ENCODE data around the gene ERGIC1.

Gene ERGIC1

DNA sequence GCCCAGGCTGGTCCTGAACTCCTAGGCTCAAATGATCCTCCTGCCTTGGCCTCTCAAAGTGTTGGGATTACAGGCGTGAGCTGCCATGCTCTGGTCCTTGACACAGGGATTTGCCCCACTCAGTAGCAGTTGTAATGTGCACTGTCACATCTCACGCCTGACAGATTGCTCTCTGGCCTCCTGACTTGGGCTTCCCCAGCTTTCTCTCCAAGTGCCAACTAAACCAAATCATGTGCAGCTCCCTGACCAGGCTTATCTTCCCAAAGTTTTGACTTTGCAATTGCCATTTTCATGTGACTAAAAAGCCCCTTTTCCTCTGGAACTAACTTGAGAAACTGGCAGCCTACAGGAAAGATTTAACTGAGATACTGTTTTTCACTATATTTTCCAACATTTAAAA, 135.9 kb downstream of the ERGIC1 start:
- no peak for FAIRE-seq
- no peak for TF ChIP-seq POLR2A (IDR thresholded peaks at IDR 0.05; ENCODE audit: low read depth, low read length)
- DNase-seq (ENCODE audit: insufficient read length, low spot score) = no peak

- DNase-seq (ENCODE audit: insufficient read length, low spot score) (no peak), FAIRE-seq (no peak)
- no peak for TF ChIP-seq POLR2A (IDR thresholded peaks at IDR 0.05; ENCODE audit: low read depth, low read length)
Measured at GRCh38 chr5:172971482-172971881, 137.4 kb downstream of the ERGIC1 start.

DNA sequence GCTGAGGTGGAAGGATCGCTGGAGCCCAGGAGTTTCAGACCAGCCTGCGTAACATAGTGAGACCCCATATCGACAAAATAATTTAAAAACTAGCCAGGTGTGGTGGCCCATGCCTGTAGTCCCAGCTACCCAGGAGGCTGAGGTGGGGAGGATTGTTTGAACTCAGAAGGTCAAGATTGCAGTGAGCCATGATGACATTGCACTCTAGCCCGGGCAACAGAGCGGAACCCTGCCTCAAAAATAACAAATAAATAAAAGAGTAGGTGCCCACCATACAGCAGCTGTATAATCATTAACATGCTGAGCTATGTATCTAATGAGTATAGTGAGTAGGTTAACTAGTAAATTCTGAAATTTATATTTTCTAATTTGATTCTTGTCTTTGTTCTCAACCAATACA, 138.5 kb downstream of the ERGIC1 start:
- DNase-seq (ENCODE audit: insufficient read length, low spot score) (no peak), FAIRE-seq (no peak)
- TF ChIP-seq POLR2A (IDR thresholded peaks at IDR 0.05; ENCODE audit: low read depth, low read length) = no peak

DNA sequence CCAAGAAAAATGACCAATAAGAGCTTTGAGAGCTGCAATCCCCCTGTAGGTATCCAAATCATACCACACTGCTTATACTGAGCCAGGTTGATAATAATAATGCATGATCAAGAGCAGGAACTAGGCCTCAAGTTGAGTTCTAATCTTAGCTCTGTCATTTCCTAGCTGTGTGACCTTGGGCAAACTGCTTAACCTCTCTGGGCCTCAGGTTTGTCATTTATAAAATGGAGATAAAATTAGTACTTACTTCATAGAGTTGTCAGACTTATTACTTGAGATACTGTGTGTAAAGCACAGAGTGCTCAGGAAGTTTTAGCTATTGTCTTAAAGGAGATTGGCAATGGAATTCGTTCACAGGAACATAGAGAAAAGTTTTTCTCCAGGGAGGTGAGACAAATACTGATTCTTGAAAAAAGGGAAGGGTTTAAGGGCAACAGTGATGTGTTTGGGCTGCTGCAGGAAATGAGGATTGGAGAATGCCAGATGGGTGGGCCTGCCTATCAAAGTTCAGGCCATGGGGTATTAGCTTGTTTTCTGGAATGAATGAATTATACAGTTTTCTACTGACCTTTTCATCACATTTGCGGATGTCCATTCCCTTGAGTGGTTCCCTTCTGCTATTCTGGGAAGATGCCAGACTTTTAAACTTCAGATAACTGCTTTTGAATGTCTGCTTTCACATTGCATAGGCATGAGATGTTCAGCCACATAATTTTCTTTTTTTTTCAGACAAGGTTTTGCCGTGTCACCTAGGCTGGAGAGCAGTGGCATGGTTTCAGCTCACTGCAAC, 139.3 kb downstream of the ERGIC1 start:
- DNase-seq (ENCODE audit: insufficient read length, low spot score) = no peak
- FAIRE-seq = no peak

GRCh38 chr5:172973931-172974330, 139.9 kb downstream of the ERGIC1 start:
- no peak for TF ChIP-seq POLR2A (IDR thresholded peaks at IDR 0.05; ENCODE audit: low read depth, low read length)
- no peak for FAIRE-seq
- no peak for DNase-seq (ENCODE audit: insufficient read length, low spot score)

More for the DNA sequence above, 139.3 kb downstream of the ERGIC1 start:
- TF ChIP-seq POLR2A (IDR thresholded peaks at IDR 0.05; ENCODE audit: low read depth, low read length) = no peak

DNA sequence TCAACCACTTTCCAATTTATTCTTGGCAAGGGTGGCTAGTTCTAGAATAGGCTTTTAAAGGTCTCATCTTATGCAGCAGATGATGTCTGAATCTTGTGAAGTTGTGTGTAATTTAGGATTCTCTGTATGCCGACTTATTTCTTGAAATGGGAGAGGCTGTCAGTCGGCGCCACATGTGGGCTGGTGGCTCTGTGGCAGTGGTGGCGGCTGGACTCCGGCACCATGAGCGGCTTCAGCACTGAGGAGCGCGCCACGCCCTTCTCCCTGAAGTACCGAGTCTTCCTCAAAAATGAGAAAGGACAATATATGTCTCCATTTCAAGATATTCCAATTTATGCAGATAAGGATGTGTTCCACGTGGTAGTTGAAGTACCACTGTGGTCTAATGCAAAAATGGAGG, 141.2 kb downstream of the ERGIC1 start:
- DNase-seq (ENCODE audit: insufficient read length, low spot score) (no peak), FAIRE-seq (no peak)
- TF ChIP-seq POLR2A (IDR thresholded peaks at IDR 0.05; ENCODE audit: low read depth, low read length) = no peak

- no peak for FAIRE-seq
- no peak for DNase-seq (ENCODE audit: insufficient read length, low spot score)
- no peak for TF ChIP-seq POLR2A (IDR thresholded peaks at IDR 0.05; ENCODE audit: low read depth, low read length)
Measured at GRCh38 chr5:172979778-172980177, 145.7 kb downstream of the ERGIC1 start.

DNA sequence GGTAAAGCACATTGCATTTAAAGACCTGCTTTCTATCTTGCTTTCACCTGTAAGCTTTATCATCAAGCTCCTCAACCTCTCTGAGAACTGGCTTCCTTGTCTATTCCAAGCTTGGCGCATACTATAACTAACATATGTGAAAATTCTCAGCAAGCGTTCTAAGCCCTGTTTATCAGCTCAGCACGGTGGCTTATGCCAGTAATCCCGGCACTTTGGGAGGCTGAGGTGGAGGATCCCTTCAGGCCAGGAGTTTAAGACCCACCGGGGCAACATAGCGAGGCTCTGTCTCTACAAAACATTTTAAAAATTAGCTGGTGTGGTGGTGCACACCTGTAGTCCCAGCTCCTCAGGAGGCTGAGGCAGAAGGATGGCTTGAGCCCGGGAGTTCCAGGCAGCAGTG, 147.9 kb downstream of the ERGIC1 start:
- FAIRE-seq (no peak), DNase-seq (ENCODE audit: insufficient read length, low spot score) (no peak)
- TF ChIP-seq POLR2A (IDR thresholded peaks at IDR 0.05; ENCODE audit: low read depth, low read length) = no peak

DNA sequence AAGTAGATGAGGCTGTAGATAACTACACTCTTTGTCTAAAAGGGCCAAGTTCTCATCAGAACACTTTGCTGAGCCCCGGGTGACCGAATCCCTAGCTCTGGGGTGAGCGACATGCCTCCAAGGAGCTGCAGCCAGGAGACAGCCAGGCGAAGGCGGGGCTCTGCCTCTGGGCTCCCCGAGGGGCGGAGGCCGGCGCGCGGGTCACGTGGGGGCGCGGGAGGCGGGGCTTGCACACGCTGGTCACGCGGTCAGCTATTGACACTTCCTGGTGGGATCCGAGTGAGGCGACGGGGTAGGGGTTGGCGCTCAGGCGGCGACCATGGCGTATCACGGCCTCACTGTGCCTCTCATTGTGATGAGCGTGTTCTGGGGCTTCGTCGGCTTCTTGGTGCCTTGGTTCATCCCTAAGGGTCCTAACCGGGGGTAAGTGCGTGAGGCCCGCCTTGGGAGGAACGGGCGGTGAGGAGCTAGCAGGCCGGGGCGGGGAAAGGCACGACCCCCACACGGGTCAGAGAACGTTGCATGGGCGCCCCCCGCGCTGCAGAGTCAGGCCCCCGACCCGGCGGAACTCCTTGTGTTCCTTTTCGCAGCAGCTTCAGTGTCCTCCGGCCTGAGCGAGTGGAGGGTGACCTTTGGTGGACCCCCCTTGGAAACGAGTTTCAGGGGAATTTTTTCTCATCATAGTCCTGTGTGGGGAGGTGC, 149.6 kb downstream of the ERGIC1 start, which contains the start of gene ATP6V0E1:
ATP6V0E1 (plus strand) TSS at position 230 of the 702 bp plus-strand sequence; CDS start at position 320, 90 bp downstream.
- FAIRE-seq = no peak
- peak; percentile 81 for TF ChIP-seq POLR2A (IDR thresholded peaks at IDR 0.05; ENCODE audit: low read depth, low read length)
- peak; percentile 94 for DNase-seq (ENCODE audit: insufficient read length, low spot score)

DNA sequence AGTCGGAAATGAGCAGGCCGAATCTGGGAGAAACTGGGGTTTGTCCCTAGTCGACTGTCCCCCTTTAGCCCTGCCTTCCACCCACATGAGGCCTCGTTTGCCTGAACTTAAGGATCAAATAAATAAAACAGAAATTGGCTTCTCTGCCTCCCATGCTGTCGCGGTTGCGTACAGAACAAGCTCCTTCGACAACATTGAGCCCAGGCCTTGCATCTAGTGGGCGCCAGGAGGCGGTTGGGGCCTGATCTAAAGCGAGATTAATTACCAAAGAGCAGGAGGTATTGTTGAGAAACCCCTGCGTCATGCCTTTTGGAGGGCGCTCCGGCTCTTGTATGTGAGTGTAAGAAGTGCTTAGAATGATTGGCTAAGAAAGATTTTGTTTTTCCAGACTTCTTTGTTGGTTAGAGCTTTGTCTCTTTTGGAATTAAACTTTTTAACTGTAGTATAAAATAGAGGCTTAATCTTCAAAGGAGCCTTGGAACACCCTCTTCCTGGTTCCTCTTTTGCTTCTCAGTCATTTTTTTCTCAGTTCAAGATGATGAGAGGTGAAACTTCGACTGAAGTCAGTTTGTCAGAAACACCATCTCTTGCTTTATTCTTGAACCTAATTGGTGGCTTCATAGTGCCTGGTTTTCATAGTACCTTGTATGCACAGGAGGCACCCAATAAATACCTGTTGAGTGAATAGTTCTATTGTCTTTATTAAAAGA, 150.3 kb downstream of the ERGIC1 start:
- DNase-seq (ENCODE audit: insufficient read length, low spot score) = peak; percentile 53
- no peak for TF ChIP-seq POLR2A (IDR thresholded peaks at IDR 0.05; ENCODE audit: low read depth, low read length)
- FAIRE-seq = no peak

DNA sequence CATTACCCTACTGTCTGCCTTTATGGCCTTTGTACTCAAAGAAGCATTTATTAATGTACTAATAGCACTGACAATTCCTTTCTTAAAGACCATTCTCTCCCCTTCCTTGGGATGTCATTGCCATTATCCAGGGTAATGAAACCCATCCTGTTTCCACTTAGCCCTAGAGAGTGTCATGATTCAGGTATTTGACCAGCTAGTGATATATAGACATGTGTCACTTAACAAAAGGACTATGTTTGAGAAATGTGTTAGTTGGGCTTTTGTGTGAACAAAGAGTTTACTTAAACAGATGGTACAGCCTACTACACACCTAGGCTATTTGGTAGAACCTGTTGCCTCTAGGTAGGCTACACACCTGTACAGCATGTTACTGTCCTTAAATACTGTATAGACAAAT, 151.5 kb downstream of the ERGIC1 start:
- DNase-seq (ENCODE audit: insufficient read length, low spot score) = no peak
- TF ChIP-seq POLR2A (IDR thresholded peaks at IDR 0.05; ENCODE audit: low read depth, low read length) = no peak
- FAIRE-seq = no peak

DNA sequence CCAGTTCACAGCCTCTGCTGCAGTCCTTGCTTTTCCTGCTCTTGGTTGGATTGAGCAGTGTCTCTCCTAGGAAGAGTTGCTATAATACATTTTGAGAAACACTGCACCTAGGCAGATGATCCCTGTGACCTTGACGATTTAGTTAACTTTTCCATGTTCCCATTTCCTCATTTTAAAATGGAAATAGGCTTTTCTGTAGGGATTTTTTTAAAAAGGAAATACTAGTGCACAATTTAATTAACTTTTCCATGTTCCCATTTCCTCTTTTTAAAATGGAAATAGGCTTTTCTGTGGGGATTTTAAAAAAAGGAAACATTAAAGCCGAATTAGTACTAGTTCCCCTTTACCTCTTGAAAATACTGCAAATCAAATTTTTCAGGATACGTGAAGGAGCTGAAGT, 154.2 kb downstream of the ERGIC1 start:
- DNase-seq (ENCODE audit: insufficient read length, low spot score) = no peak
- TF ChIP-seq POLR2A (IDR thresholded peaks at IDR 0.05; ENCODE audit: low read depth, low read length) = no peak
- no peak for FAIRE-seq

DNA sequence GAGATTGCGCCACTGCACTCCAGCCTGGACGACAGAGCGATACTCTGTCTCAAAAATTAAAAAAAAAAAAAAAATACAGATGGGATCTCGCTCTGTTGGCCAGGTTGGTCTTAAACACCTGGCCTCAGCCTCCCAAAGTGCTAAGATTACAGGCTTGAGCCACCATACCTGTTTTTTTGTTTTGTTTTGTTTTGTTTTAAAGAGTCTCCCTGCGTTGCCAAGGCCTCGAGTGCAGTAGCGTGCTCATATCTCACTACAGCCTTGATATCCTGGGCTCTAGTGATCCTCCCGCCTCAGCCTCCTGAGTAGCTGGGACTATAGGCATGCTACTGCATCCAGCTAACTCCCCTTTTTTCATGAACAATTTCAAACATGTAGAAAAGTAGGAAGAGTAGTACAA, 156.7 kb downstream of the ERGIC1 start:
- TF ChIP-seq POLR2A (IDR thresholded peaks at IDR 0.05; ENCODE audit: low read depth, low read length) = no peak
- FAIRE-seq = no peak
- no peak for DNase-seq (ENCODE audit: insufficient read length, low spot score)

GRCh38 chr5:172994405-172994804, 160.4 kb downstream of the ERGIC1 start:
- no peak for TF ChIP-seq POLR2A (IDR thresholded peaks at IDR 0.05; ENCODE audit: low read depth, low read length)
- no peak for DNase-seq (ENCODE audit: insufficient read length, low spot score)
- FAIRE-seq = no peak

Data from H54 (cell line).